DMS53 treated with DMSO at 0.1 percent for 48 hours (cell line): ENCODE data around the gene POU6F2.

Experiments used
- DNase-seq: peaks from one replicate; lab custom pipeline; 2025; ENCODE audit not compliant: unreplicated experiment; lab: John Stamatoyannopoulos, UW

The POU6F2 gene

DNA sequence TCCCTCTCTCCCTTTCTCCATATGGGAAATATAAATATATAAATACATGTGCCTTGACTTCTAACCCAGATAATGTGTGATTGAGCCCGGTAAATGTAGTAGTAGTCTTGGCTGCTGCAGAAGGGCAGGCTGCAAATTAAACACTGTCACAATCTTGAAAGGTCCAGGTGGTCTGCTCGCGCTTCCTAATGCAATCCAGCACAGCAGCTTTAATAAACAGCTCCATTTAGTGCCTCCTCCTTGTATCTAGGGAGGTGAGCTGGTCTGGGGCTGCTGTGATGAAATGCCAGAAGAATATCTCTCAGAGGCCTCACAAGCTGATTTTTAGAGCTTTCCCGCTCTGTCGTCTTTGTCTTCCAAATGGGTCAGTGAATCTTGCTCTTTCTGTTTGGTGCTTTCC, 782 bp downstream of the POU6F2 start:
- no peak for DNase-seq

DNA sequence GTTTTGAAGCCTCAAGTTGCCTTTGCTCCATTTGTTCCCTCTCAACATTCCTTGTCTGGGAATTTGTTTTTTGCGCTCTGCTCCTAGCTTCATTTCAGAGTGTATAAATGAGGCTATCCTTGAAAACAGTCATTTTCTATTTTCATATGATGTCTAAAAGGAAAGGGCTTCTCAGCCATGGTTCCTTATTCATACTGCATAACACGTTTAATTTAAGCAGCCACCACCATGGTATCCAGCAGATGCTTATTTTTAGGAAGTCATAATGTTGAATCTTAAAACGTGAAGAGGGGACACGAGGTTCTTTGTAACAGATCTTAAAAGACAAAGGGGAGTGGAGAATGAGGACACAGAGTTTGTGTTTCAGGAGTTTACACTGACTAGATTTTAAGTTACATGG, 14.5 kb downstream of the POU6F2 start:
- DNase-seq = no peak

DNA sequence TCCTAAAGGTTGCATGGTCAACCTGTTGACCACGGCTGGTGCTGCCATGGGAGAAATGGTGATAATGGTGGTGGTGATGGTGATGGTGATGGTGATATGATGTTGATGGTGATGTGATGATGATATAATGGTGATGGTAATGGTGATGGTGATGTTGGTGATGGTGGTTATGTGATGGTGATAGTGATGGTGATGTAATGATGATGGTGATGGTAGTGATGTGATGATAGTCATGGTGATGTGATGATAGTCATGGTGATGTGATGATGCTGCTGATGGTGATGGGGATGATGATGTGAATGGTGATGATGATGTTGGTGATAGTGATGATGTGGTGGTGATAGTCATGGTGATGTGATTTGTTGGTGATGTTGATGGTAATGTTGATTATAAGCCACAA, 23.9 kb downstream of the POU6F2 start:
- DNase-seq = no peak

DNA sequence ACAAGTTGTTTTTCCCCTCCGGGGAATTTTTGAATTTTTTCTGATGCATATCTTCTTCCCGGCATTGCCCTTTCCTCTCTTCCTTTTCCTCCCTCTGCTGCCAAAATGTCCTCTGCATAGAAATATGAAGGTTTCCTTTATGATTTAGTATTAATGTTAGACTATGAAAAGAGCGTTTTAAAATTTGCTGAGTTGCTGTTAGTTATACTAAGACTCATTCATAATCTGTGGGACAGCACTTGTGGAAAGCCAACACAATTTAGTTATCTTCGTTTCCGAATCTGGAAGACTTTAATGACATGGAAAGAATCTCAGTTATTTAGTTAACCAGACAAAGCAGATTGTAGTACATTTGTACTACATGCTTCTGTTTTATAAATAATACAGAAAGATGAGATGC, 25.0 kb downstream of the POU6F2 start:
- no peak for DNase-seq

DNA sequence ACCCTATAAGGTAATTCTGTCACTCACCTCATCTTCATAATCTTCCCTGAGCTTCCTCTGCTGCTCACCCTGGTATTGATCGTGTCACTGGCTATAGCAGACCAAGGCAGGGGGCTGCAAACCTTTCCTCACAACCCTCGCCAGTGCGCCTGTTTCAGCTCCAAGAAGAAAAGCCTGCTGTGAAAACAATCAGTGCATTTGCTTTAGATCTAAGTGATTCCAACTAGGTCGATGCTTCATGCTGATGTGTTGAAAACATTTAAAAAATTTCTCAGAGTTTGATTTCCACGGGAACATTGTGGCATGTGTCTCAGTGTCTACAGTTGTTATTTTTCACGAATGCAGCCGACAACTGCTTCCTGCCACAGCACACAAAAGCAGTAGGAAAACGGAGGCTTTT, 27.3 kb downstream of the POU6F2 start:
- no peak for DNase-seq

DNA sequence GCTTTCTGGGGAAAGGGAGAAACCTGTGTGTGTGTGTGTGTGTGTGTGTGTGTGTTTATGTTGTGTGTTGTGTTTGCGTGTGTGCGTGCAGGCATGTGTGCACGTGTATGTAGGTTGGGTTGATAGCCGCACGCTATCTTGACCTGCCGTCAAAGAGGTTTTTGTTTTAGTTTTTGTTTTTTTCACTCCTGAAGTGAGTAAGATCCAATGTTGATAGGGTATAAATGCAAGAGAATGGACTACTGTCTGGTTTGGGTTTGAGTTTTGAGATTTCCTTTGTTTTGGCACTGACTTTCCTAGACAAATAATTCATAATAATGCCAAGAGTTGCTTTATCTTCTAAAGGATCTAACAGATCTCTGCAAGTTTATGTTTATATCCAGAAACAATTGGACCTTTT, 27.8 kb downstream of the POU6F2 start:
- no peak for DNase-seq

DNA sequence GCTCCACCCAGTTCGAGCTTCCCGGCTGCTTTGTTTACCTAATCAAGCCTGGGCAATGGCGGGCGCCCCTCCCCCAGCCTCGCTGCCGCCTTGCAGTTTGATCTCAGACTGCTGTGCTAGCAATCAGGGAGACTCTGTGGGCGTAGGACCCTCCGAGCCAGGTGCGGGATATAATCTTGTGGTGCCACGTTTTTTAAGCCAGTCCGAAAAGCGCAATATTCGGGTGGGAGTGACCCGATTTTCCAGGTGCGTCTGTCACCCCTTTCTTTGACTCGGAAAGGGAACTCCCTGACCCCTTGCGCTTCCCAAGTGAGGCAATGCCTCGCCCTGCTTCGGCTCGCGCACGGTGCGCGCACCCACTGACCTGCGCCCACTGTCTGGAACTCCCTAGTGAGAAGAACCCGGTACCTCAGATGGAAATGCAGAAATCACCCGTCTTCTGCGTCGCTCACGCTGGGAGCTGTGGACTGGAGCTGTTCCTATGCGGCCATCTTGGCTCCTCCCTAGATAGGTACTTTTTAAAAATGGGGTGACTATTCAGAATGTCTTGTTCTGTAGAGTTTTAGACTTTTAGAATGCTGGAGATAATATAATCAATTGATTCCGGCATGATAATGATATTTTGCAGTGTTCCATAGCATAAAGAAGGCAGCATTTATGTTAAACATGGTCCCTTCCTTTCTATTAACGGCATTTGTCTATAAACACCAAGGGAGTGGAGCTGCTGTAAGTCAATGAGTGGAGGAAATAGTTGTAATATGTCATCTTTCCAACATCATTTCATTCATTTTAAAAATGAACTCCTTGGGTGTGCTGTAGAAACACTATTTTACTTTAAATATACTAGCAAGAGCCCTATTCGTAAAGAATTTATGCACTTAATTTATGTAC, 35.6 kb downstream of the POU6F2 start:
- DNase-seq = peak; percentile 50

DNA sequence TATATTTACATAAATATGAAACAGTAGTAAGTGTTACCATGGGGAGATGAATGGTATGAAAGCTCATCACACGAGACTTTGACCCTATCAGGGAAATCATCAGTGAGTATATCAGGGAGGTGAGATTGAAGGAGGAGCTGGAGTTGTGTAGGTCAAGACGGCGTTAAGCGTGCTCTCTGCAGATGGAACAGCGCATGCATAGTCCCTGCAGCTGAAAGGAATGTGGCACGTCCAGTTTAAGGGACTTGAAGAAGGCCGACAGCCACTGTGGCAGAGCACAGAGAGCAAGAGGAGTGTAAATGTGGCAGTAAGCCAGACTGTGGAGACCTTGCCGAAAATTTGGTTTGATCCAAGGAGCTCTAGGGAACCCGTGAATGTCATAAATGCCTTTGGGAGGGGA, 38.9 kb downstream of the POU6F2 start:
- DNase-seq = peak; percentile 92

DNA sequence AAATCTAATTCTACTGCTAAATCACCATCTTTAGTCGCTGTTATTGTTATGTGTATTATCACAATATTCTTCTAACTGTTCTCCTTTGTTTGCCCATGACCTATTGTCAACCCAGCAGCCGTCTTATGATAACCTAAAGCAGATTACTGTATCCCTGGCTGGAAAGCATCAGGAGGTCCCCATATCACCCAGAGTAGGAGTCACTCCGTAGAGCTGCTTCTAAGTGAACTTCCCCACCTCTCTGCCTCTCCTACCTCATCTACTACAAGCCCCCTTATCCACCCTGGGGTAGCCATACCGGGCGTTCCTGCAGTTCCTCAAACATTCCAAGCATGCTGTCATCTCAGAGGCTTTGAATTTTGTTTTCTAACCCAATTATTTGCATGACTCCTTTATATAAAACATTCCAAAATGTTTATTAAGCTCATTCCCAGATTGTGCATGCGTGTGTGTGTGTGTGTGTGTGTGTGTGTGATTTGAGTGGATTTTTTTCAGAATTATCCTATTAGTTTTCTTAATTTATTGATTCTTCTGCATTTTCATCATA, 39.7 kb downstream of the POU6F2 start:
- no peak for DNase-seq

DNA sequence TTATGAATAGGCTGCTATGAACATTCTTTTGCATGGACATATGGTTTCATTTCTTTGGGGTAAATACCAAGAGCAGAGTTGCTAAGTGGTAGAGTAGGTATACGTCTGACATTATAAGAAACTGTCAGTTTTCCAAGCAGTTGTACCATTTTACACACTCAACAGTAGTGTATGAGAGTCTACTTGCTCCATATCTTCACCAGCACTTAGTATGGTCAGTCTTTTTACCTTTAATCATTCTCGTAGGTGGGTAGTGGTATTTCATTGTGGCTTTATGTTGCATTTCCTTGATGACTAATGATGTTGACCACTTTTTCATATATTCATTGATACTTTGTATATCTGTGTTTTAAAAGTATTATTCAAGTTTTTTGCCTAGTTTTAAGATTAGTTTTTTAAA, 45.1 kb downstream of the POU6F2 start:
- no peak for DNase-seq

DNA sequence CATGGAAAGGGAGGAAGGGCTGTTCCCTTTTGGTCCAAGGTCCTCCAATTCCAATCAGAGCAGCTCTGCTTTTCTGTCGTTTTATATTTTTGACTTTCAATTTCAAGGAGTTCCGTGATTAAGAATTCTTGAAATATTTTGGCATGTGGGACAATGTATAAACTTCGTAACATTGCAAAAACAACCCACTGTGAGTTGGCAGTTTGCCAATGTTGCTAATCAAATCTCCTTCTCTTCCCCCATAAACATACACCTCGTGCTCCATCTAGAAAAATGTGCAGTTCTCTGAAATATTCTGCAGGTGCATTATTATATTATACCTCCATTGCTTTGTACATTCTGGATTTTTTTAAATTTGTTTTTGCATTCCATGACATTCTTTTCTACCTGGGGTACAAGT, 49.8 kb downstream of the POU6F2 start:
- no peak for DNase-seq

DNA sequence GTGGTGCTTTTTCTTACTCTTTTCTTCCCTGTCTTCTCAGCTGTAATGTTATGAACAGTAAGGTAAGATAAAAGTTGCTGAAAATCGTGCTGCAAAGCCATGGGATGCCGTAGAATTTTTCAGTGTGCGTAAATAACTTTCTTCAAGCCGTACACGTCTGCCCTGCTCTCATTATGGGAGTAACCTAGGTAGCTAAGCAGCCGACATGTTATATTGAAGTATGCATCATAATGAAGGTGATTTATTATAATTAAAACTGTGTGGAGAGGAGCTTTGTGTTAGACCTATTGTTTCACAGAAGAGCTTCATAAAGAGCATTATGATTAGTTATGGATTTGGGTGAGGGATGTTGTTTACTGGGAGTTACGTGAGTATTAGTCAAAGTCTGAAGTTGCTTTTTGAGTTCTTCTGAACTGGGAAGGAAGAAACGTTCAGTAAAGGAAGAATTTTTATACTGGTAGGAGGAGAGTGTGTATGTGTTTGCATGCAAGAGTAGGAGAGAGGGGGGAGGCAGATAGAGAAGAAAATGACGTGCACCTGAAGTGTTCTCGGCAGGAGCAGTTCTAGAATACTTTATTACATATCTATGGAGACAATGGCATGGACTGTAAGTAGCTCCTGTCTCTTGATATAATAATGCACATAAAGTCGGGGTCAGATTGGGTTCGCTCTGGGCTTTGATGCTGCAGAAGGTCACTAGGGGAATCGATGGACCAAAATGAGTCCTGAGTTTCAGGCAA, 56.3 kb downstream of the POU6F2 start:
- DNase-seq = no peak

DNA sequence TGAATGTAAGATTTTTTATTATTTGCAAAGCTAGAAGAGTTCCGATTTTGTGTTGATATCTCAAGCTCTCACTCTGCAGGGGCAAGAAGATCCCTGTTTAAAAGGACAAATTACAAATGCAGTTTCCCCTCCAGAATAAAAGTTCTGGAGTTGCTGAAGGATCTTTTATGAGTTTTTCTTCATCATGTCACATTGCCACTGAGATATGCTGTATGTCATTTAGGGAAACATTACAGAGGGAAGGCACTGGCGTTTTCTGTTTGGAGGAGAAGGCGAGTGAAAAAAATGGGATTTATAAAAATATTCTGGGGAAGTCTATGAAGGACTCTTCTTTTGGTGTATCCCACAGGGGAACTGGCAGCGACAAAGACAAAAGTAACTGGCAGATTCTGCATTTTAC, 57.4 kb downstream of the POU6F2 start:
- DNase-seq = no peak

DNA sequence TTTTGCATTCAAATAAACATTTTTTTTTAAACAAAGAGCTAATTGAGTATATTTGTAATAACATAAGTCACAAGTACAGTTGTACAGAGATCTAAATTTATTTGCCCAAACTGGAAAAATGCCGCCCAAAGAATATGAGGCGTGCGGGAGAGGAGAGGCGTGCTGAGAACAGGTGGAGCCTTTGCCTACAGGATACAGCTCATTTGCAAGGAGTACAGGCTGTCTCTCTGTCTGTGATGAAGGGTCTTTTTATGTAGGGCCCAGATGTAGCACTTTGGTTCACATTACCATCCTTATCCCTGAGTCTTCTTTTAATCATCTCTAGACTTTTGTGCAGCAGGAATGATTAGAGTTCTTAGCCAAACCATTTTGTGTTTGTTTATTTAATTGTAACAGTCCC, 58.2 kb downstream of the POU6F2 start:
- DNase-seq = no peak

DNA sequence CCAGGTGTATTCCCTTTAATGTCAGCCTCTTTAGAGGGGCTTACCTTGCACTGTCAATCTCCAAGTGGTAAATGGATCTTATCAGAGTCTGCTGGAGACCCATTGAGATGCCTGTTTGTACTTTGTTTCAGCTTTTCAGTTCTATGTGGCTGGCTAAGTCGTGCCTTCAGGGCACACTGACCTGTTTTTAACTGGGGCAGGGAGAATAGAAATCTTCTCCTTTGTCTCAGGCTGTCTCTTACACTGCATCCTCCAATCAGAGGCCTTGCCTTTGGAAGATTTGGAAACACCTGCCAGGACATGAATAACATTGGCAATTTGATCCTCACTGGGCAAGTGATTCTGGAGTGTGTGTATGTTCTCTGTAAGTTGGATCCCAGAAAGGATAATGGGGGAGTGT, 65.0 kb downstream of the POU6F2 start:
- no peak for DNase-seq

DNA sequence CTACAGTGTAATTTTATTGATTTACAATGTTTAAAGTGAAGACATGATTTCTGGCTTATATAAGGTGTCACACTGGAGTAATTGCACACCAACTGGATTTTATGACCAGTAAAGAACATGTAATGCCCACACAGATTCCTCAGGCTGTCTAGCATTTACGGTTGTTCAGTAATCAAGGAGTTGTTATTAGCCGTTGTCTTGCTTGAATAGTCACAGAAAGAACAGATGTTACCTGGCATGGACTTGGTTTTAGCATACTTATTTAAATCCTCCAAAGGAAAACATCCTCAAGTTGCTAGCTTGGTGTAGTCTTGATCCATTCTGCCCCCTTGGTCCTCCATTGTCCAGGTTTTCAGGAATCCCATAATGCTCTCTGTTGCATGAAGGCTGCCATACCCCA, 65.8 kb downstream of the POU6F2 start:
- DNase-seq = no peak

DNA sequence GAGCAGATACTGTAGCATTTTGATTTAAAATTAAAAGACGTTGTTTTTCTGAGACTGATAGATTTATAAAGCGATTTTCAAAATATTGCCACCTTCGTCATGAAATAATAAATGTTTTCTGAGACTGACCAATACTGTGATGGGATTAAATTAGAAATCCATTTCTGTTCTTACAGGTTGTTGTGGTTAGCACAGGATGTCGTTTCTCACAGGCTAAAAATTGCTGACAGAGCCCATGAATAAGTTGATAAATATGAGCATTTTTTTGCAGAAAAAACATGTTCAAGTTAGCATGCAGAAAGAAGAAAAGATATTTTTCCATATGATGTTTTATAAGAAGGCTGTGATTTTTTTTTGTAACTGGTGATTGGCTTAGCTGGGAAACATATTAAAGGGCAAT, 66.8 kb downstream of the POU6F2 start:
- DNase-seq = no peak

DNA sequence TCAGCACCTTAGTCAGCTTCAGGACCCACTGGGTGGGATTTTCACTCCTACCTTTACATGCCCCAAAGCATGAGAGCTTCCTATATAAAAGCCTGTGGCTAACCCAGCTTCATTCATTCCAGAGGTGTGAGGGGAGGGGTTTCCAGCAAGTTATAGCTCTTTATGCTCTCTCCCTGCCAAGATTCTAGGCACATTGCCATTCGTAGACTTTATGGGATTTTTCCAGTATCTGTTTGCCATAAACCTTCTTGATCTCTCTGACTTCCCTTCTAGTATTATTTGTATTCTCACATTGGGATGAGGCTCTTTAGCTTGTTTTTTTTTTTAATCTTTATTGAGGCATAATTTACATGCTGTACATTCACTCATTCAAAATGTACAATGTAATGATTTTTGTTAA, 67.5 kb downstream of the POU6F2 start:
- no peak for DNase-seq

DNA sequence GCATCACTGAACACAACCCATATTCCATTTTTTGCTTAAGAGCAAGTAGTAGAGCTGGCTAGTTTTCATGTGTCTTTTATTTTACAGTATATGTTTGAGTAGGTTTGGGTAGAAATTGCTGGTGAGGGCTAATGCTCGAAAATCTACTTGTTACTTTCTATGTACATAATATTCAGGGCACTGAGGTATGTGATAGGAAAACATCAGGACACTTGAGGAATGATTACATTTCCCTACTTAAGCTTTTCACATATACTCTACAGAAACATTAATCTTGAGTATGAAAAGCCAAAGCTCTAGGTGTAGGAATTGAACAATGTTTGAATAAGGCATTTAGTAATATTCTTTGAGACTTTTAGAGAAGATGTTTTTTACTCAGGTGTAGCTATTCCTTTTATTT, 73.6 kb downstream of the POU6F2 start:
- peak; percentile 58 for DNase-seq

DNA sequence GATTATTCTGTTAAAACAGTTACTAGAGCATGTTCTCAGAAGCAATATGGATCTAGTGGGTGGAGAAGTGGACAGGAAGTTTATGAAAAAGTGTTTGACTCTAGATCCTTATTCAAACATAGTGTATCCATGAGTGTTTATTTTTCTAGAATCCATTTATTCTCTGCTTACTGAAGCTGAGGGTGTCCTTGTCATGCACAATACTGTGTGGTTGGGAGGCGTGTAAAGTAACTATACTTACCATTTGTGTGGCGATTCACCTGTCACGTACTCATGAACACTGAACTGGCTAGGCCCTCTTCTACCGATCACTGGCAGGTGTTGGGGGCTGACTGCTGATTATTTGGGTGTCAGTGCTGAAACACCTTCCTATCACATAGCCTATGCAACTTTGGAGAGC, 74.0 kb downstream of the POU6F2 start:
- peak; percentile 99 for DNase-seq

DNA sequence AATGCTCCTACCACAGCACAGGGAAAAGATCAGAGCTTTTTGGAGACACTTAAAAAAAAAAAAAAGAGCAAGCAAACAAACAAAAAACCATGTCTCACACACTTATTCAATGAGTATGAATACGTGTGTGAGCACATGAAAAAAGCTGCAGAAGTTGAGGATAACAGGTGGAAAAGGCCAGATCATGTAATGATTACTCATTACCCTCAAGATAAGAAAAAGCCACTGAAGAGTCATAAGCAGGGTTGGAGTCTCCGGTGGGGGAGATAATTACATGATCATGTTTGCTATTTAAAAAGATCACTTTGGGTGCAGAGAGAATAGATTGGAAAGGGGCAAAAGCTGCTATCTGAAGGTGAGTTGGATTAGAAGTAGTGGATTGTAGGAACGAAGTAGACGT, 77.0 kb downstream of the POU6F2 start:
- no peak for DNase-seq

DNA sequence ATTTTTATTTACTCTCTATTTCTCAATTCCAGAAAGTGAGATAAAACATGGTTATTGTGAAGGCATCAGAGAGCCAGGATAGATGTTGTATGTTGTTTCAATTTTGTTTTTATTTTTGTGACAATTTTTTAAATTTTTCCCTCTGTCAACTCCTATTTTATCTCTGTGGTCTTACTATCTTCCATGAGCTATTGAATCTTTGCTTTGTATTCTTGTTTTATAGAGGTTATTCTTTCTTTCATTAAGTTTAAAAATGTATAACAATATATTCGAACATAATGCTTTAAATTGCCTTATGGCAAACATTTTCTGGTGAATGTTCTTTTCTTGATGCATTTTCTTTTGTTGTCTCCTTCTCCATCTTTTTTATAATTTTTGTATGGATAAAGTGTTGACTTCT, 78.4 kb downstream of the POU6F2 start:
- DNase-seq = no peak
